ENCODE measurements around the gene VPS9D1.
A peak's percentile ranks its signal among the peaks of the same experiment; 100 is the strongest.

- no peak for TF ChIP-seq TAF1 (conservative IDR thresholded peaks at IDR 0.05)
- TF ChIP-seq JUND (IDR thresholded peaks at IDR 0.05), result no peak
- no peak for TF ChIP-seq CTCF (IDR thresholded peaks at IDR 0.05; ENCODE audit: low read depth, low read length, missing input control)
- TF ChIP-seq RAD21 (IDR thresholded peaks at IDR 0.05), result no peak
- TF ChIP-seq, protein P1, sequence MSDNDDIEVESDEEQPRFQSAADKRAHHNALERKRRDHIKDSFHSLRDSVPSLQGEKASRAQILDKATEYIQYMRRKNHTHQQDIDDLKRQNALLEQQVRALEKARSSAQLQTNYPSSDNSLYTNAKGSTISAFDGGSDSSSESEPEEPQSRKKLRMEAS (IDR thresholded peaks at IDR 0.05), result no peak
- no peak for TF ChIP-seq YY1 (IDR thresholded peaks at IDR 0.05)
- TF ChIP-seq GABPA (IDR thresholded peaks at IDR 0.05 in 1 of 2, conservative IDR thresholded peaks at IDR 0.05 in 1 of 2), result peak; percentile 73 to 92
- TF ChIP-seq RXRA (IDR thresholded peaks at IDR 0.05), result no peak
- TF ChIP-seq SP1 (IDR thresholded peaks at IDR 0.05), result no peak
- no peak for TF ChIP-seq HNF4G (IDR thresholded peaks at IDR 0.05)
Measured at GRCh38 chr16:89657442-89658220, 63.1 kb downstream of the VPS9D1 start, which contains the start of the genes CHMP1A and SPATA33.

Data from liver (tissue), 3 donors.